Activated CD4-positive, alpha-beta memory T cell treated with anti-CD3 and anti-CD28 coated beads, Interleukin-2, amount 10 ng/mL, durations not matched to agents 7 days and 5 days (primary cell): ENCODE results near the gene RFX8. TPM values are rescaled to one million over a fixed set of nuclear protein-coding genes. Genes with fewer than 3 reads are reported as not detected.
"Not testable (repeated sequence)": the region's sequence is repeated elsewhere in the genome, so short reads cannot be mapped to it uniquely, and the experiment has no call there.

Experiments used
- CTCF ChIA-PET: fragments of 350-600 bp; sonication (Branson Sonifier 250); formaldehyde crosslinking; loops from one replicate; lab custom pipeline; 2021; ENCODE audit warnings: antibody characterized with exemption, inconsistent platforms; lab: Charles Lee
- POLR2A ChIA-PET: fragments of 350-600 bp; sonication (Branson Sonifier 250); formaldehyde crosslinking; loops from one replicate; lab custom pipeline; 2021; ENCODE audit warnings: antibody characterized with exemption; lab: Charles Lee
- DNase-seq: peaks from one replicate; pipeline ENCODE4 v3.0.0-alpha.2; 2020
- H3K27ac Mint-ChIP-seq: one replicate; pipeline ENCODE4 v1.8.0; 2021; ENCODE audit warnings: mild to moderate bottlenecking, mixed read lengths
- H3K27me3 Mint-ChIP-seq: one replicate; pipeline ENCODE4 v1.8.0; 2021; ENCODE audit warnings: mixed read lengths
- H3K36me3 Mint-ChIP-seq: one replicate; pipeline ENCODE4 v1.8.0; 2021; ENCODE audit warnings: low read depth, mixed read lengths
- H3K4me1 Mint-ChIP-seq: one replicate; pipeline ENCODE4 v1.8.0; 2021; ENCODE audit warnings: mixed read lengths
- H3K4me3 Mint-ChIP-seq: one replicate; pipeline ENCODE4 v1.8.0; 2021; ENCODE audit warnings: mild to moderate bottlenecking, mixed read lengths
- H3K9me3 Mint-ChIP-seq: one replicate; pipeline ENCODE4 v1.8.0; 2021; ENCODE audit warnings: mixed read lengths
- total RNA-seq, 2 experiments: library from RNA; stranded (reverse); gene quantifications; one replicate each; pipeline ENCODE4 v1.2.3, GENCODE V29; 2021

Gene RFX8
- total RNA-seq, 2 experiments from 2014 or later: 1.7 to 2.6 TPM

DNA sequence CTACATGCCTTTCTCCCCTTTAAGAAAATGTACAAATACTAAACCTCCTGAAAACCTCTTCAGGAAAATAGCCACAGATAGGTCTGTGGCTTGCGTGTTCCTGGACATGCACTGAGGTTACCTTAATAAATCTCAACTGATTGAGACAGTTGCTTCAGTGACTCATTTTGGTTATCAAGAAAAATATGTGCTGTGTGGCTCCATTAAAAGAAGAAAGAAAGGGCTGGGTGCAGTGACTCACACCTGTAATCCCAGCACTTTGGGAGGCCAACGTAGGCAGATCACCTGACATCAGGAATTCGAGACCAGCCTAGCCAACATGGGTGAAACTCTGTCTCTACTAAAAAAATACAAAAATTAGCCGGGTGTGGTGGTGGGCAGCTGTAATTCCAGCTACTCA lies 114.7 kb downstream of the RFX8 start:
- peaks cover 4% of the 10 kb centered on the region for H3K36me3 Mint-ChIP-seq
- H3K9me3 Mint-ChIP-seq: no peaks in the 10 kb centered on the region
- H3K27ac Mint-ChIP-seq: peak overlapping the region; percentile 50
- DNase-seq: no peak
- no peak overlapping the region for H3K4me3 Mint-ChIP-seq
- H3K4me1 Mint-ChIP-seq: peaks cover 51% of the 10 kb centered on the region
- ChIA-PET CTCF (interaction anchor here (5.0 to 6.1 kb wide), 2 partner anchors 12 to 18 kb away, joined by 88 to 95 read pairs; no protein-coding TSS in a partner anchor), POLR2A (interaction anchor here (2.2 to 3.7 kb wide), 4 partner anchors 10 to 107 kb away, joined by 8 to 34 read pairs (median 22); partner anchors contain the start of gene CNOT11)
- H3K27me3 Mint-ChIP-seq: peaks cover 5% of the 10 kb centered on the region

DNA sequence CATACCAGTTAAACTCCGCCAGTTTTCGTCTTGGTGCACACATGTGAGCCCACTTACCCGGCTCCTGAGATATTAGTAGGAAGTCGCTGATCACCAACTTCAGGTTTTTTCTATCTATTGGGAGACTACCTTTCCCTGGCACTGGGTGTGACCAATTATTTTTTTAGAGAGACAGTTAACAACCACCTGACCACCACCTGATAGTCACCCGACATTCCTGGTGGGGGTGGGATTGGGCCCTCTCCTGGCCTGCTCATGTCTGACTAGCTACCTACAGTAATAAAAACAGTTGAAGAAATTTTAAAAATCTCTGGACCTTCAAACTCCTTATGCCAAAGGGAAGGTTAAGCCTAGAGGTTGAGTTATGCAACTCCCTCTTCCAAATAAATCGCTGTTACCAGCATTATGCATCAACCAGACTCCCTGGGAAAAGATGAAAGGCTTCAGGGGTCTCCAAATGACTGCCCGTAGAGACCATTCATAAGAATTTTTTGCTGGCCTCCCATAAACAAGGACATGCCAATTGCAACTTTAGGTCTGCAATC lies 115.4 kb downstream of the RFX8 start:
- ChIA-PET CTCF (interaction anchor here (5.0 to 6.1 kb wide), 2 partner anchors 11 to 18 kb away, joined by 88 to 95 read pairs; no protein-coding TSS in a partner anchor), POLR2A (interaction anchor here (0.8 kb wide), 1 partner anchor 51 kb away, joined by 3 read pairs; the partner anchor contains the start of gene RNF149)
- no peak overlapping the region for H3K4me3 Mint-ChIP-seq
- peaks cover 2% of the 10 kb centered on the region for H3K27me3 Mint-ChIP-seq
- DNase-seq: no peak
- H3K36me3 Mint-ChIP-seq: peaks cover 2% of the 10 kb centered on the region
- H3K9me3 Mint-ChIP-seq: no peaks in the 10 kb centered on the region
- peaks cover 50% of the 10 kb centered on the region for H3K4me1 Mint-ChIP-seq
- H3K27ac Mint-ChIP-seq: no peak overlapping the region

DNA sequence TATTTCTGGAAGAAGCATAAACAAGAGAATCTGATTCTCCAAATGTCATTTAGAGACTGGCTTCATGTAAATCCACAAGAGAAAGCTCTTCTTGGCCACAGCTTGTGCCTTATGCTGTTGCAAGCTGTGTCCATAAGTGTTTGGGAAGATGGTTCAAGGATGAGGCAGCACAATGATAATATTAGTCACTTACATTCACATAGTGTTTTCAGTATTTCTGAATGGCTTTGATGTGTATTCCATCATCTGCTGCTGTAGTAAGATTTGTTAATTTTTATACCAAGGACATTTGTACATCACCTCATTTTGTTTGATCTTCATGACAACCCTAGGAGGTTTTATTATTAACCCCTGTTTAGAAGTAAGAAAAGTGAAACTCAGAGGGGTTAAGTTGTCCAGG lies 117.5 kb downstream of the RFX8 start:
- Mint-ChIP-seq H3K4me1 (peaks cover 41% of the 10 kb centered on the region), H3K9me3 (no peaks in the 10 kb centered on the region), H3K36me3 (no peaks in the 10 kb centered on the region), H3K4me3 (no peak overlapping the region), H3K27me3 (peaks cover 12% of the 10 kb centered on the region), H3K27ac (no peak overlapping the region)
- CTCF ChIA-PET: interaction anchor here (1.1 to 1.5 kb wide), 3 partner anchors 15 to 152 kb away, joined by 3 to 6 read pairs (median 5); no protein-coding TSS in a partner anchor
- POLR2A ChIA-PET: interaction anchor here (0.6 to 0.8 kb wide), 2 partner anchors 30 to 97 kb away, joined by 3 read pairs; partner anchors contain the start of gene CREG2
- DNase-seq: no peak

DNA sequence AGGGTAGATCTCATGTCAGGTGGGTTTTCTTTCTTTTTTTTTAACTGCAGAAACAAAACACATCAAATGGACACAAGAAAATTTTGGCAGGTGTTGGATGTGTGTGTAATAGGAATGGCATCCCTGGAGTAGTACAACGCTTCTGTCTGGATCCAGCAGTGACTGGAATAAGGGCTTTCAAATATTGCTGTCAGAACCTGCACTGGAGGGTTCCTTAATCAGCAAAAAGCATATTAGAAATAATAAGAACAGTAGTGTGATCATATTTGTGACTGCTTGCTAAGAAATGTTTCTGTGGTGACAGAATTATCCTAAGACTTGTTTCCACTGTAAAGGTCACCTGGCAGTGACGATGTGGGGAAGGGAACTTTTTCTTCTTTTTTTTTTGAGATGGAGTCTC lies 118.4 kb downstream of the RFX8 start:
- H3K36me3 Mint-ChIP-seq: no peaks in the 10 kb centered on the region
- no peaks in the 10 kb centered on the region for H3K9me3 Mint-ChIP-seq
- ChIA-PET CTCF (interaction anchor here (1.1 to 1.6 kb wide), 2 partner anchors 14 kb away, joined by 6 read pairs; no protein-coding TSS in a partner anchor), POLR2A (no interaction called here)
- DNase-seq: no peak
- H3K27me3 Mint-ChIP-seq: peaks cover 12% of the 10 kb centered on the region
- no peak overlapping the region for H3K27ac Mint-ChIP-seq
- H3K4me3 Mint-ChIP-seq: no peak overlapping the region
- H3K4me1 Mint-ChIP-seq: peaks cover 33% of the 10 kb centered on the region

DNA sequence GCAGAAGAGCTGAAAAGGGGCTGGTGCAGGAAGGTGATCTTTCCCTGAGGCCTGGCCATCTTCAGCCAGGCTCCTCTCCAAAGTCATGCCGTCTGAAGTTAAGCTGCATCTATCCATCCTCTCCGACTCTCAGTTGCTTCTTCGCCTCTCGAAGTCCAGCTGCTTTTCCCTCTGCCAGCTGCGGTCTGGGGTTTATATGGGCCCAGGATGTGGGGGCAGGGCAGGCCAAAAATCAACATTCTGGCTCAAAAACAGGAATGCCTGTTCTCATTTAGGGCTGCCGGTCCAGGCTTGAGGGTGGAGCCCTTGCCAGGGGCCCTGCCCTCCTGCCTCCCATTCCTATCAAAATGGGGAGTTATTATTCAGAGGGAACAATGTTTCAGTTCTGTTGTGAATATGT lies 118.9 kb downstream of the RFX8 start:
- no peaks in the 10 kb centered on the region for H3K36me3 Mint-ChIP-seq
- DNase-seq: no peak
- ChIA-PET POLR2A (no interaction called here), CTCF (interaction anchor here (1.6 kb wide), 1 partner anchor 14 kb away, joined by 6 read pairs; no protein-coding TSS in a partner anchor)
- no peak overlapping the region for H3K27ac Mint-ChIP-seq
- peaks cover 28% of the 10 kb centered on the region for H3K4me1 Mint-ChIP-seq
- peaks cover 12% of the 10 kb centered on the region for H3K27me3 Mint-ChIP-seq
- no peaks in the 10 kb centered on the region for H3K9me3 Mint-ChIP-seq
- no peak overlapping the region for H3K4me3 Mint-ChIP-seq

DNA sequence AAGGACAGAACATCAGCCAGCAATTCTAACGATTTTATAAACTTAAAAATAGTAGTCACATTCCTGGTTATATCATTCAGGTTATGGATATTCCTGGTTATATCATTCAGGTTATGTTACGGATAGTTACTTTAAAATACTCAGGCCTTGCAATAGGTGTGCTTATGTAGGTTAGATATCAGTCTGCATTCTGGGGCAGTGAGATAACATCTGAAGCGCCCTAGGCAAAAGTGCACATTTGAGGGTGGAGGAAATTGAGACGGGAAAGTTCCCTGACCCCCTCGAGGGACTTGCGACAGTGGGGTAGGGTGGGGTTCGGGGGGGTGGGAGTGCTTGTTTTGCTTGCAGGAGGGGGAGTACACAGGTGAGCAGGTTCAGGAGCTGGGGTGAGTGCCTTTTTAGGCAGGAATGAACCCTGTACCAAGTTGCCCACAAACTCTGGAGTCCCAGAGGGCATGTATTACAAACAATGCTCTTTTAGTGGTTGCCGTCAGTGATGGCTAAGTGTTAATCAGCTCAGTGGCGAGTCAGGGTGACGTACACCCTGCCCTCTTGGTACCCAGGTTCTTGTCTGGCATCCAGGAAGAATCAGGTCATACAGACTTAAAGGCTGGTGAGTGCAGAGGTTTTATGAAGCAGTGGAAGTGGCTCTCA lies 119.4 kb downstream of the RFX8 start:
- no peak overlapping the region for H3K4me3 Mint-ChIP-seq
- H3K27me3 Mint-ChIP-seq: peaks cover 12% of the 10 kb centered on the region
- ChIA-PET CTCF (interaction anchor here (1.6 kb wide), 1 partner anchor 13 kb away, joined by 6 read pairs; no protein-coding TSS in a partner anchor), POLR2A (no interaction called here)
- no peaks in the 10 kb centered on the region for H3K36me3 Mint-ChIP-seq
- no peaks in the 10 kb centered on the region for H3K9me3 Mint-ChIP-seq
- H3K4me1 Mint-ChIP-seq: peaks cover 27% of the 10 kb centered on the region
- no peak overlapping the region for H3K27ac Mint-ChIP-seq
- no peak for DNase-seq

DNA sequence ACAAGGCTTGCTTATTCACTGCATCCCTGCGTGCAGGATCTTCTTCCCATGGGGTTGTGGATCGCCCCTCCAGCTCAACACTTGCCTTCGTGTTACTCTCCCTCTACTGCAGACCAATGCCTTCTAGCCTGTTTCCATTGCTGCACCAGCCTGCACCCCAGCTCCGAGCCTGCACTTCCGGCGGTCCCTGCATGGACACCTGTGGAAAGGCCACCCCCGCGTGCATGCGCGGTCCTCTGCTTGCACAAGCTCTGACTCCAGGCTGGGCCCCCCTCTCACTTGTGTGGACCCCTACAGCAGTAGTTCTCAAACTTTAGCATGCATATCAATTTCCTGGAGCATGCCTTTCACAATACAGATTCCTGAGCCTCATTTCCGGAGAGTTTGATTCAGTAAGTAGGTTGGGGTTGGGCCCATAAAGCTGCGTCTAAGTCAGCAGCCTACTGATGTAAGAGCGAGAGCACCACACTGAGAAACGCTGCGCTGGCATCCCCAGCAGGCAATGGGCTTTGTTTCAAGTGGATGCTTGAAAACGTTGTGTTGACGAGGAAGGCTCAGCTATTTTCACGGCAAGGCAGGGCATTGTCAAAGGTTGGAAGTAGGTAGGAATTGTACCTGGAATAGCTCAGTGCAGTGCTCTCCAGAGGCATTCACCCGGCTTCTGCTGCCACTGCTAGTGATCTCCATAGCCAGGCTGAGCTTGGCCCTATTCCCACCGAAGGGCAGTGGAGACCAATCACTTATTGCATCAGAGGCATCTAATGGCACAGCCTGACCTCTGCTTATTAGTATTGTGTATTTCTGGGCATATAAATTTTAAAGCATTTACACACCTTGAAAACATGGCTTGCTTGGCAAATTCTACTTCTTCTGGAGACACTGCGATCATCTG lies 120.2 kb downstream of the RFX8 start:
- peaks cover 27% of the 10 kb centered on the region for H3K4me1 Mint-ChIP-seq
- peaks cover 12% of the 10 kb centered on the region for H3K27me3 Mint-ChIP-seq
- POLR2A ChIA-PET: interaction anchor here (1.2 to 1.7 kb wide), 2 partner anchors 26 to 46 kb away, joined by 3 read pairs; partner anchors contain the start of gene RNF149
- H3K9me3 Mint-ChIP-seq: no peaks in the 10 kb centered on the region
- CTCF ChIA-PET: interaction anchor here (0.8 to 2.3 kb wide), 6 partner anchors 12 to 56 kb away, joined by 3 to 6 read pairs (median 4); no protein-coding TSS in a partner anchor
- DNase-seq: no peak
- H3K27ac Mint-ChIP-seq: no peak overlapping the region
- no peak overlapping the region for H3K4me3 Mint-ChIP-seq
- no peaks in the 10 kb centered on the region for H3K36me3 Mint-ChIP-seq

DNA sequence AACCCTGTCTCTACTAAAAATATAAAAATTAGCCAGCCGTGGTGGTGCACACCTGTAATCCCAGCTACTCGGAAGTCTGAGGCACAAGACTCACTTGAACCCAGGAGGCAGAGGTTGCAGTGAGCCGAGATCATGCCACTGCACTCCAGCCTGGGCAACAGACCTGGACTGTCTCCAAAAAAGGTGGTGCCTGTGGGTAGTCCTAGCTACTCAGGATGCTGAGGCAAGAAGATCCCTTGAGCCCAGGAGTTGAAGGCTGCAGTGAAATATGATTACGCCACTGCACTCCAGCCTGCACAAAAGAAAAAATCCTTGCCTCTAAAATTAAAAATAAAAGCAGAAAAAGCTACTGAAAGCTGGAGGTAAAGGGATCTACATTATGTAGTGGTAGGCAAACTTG lies 122.3 kb downstream of the RFX8 start:
- H3K36me3 Mint-ChIP-seq, DNase-seq, H3K27ac Mint-ChIP-seq, H3K4me3 Mint-ChIP-seq, H3K9me3 Mint-ChIP-seq: not testable (repeated sequence)
- Mint-ChIP-seq H3K27me3 (peaks cover 12% of the 10 kb centered on the region), H3K4me1 (peaks cover 28% of the 10 kb centered on the region)
- ChIA-PET POLR2A (interaction anchor here (1.4 to 1.7 kb wide), 2 partner anchors 9 to 24 kb away, joined by 3 read pairs; no protein-coding TSS in a partner anchor), CTCF (interaction anchor here (0.6 to 2.3 kb wide), 3 partner anchors 10 to 42 kb away, joined by 3 to 6 read pairs (median 6); no protein-coding TSS in a partner anchor)

DNA sequence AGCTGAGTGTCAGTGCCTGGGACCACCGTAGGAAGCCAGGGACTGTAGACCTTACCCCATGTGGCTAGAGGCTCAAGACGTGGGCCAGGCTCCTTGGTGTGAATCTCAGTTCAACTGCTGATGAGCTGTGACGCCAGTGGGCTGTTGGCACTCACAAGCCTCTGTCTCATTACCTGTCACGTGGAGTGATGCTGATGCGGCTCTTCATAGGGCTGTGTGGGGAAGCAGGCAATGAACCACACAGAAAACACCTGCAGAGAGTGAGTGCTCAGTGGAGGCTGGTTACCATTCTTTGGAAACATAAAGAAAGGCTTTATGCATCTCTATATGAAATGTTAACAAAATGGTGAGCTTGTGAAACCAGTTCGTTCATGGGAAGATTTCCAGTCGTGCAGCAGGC lies 123.7 kb downstream of the RFX8 start:
- Mint-ChIP-seq H3K9me3 (no peaks in the 10 kb centered on the region), H3K27ac (no peak overlapping the region), H3K36me3 (no peaks in the 10 kb centered on the region), H3K4me3 (no peak overlapping the region), H3K4me1 (peaks cover 20% of the 10 kb centered on the region), H3K27me3 (peaks cover 17% of the 10 kb centered on the region)
- CTCF ChIA-PET: interaction anchor here (1.3 to 7.3 kb wide), 5 partner anchors 10 to 473 kb away, joined by 3 to 95 read pairs (median 40); partner anchors contain the start of gene CREG2
- DNase-seq: no peak
- POLR2A ChIA-PET: interaction anchor here (2.8 to 3.3 kb wide), 2 partner anchors 10 to 37 kb away, joined by 15 to 22 read pairs; partner anchors contain the start of gene CREG2

DNA sequence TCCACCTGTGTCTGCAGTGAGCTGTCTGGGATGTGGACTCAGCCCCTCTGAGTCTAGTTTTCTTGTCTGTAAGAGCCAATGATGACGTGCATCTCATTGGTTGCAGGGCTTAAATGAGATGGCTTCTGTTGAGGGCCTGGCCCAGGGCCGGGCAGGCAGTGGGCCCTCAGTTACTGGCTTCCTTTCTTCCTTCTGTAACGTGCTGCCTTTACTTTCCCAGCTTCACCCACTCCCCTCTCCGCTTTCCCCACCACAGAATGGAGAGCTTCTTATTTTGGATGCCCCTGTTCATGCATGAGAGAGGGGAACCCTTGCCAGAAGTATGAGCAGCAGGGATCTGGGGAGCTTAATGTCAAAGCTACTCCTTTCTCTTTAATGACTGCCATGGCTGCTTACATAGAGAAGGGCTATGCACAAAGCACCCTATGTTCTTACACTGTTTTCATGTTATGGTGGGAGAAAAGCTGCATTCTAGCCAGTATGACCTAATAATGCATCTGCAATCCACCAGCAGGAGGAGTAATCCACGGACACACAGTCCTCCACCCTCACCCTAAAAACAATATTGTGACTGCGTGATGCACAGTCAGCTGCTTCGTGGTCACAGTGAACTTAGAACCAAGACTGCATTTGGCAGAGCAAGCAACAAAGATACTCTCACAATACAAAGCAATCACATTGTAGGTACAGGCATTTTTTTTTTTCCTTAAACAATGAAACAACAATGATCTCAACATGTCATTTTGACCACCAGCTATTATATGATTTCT lies 124.8 kb downstream of the RFX8 start:
- H3K4me3 Mint-ChIP-seq: no peak overlapping the region
- H3K9me3 Mint-ChIP-seq: no peaks in the 10 kb centered on the region
- peak; percentile 46 for DNase-seq
- H3K36me3 Mint-ChIP-seq: no peaks in the 10 kb centered on the region
- H3K27me3 Mint-ChIP-seq: peaks cover 17% of the 10 kb centered on the region
- ChIA-PET CTCF (interaction anchor here (0.7 to 7.3 kb wide), 20 partner anchors 9 to 482 kb away, joined by 3 to 95 read pairs (median 4); partner anchors contain the start of gene CREG2), POLR2A (interaction anchor here (0.5 to 3.3 kb wide), 9 partner anchors 8 to 96 kb away, joined by 3 to 22 read pairs (median 4); partner anchors contain the start of genes CREG2 and RNF149)
- H3K27ac Mint-ChIP-seq: no peak overlapping the region
- peaks cover 17% of the 10 kb centered on the region for H3K4me1 Mint-ChIP-seq

DNA sequence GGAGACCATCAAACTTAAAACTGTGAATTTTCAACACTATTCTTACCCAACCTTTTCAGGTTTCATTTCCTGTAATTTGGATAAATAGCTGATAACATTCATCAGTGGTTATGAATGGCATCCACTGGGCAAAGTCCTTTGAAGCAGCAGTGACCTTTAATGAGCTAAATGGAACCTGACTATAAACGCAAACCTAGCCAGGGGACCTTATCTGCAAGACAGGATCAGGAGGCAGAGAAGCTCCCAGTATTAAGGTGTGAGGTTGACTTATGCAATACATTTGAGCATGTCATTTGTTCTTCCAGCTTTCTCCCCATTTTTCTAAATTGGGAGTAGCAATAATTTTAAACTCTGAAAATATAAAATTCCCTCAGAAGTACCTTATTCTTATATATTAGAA lies 126.0 kb downstream of the RFX8 start:
- no peaks in the 10 kb centered on the region for H3K36me3 Mint-ChIP-seq
- H3K9me3 Mint-ChIP-seq: no peaks in the 10 kb centered on the region
- no peak overlapping the region for H3K4me3 Mint-ChIP-seq
- H3K27ac Mint-ChIP-seq: no peak overlapping the region
- peaks cover 16% of the 10 kb centered on the region for H3K27me3 Mint-ChIP-seq
- ChIA-PET CTCF (interaction anchor here (1.3 to 7.3 kb wide), 12 partner anchors 8 to 483 kb away, joined by 3 to 95 read pairs (median 6); partner anchors contain the start of gene CREG2), POLR2A (interaction anchor here (0.8 to 3.3 kb wide), 6 partner anchors 13 to 95 kb away, joined by 3 to 22 read pairs (median 10); partner anchors contain the start of genes CREG2 and RNF149)
- no peak for DNase-seq
- peaks cover 20% of the 10 kb centered on the region for H3K4me1 Mint-ChIP-seq
